Smooth muscle cell (in vitro differentiated cells): ENCODE results near the gene TPP2. TPM values are rescaled to one million over a fixed set of nuclear protein-coding genes. Genes with fewer than 3 reads are reported as not detected.
A peak's percentile ranks its signal among the peaks of the same experiment; 100 is the strongest.

Experiments
- DNase-seq: peaks from one replicate; lab custom pipeline; 2025; ENCODE audit not compliant: unreplicated experiment; lab: John Stamatoyannopoulos, UW
- H2AFZ ChIP-seq: fragments of 200-600 bp; sonication (generic); 2 replicates; pipeline ENCODE4 v1.6.0; 2016; ENCODE audit warnings: antibody characterized with exemption, low read depth, mild to moderate bottlenecking
- H3F3A ChIP-seq: fragments of 200-600 bp; sonication (generic); 2 replicates; pipeline ENCODE4 v1.6.0; 2017; ENCODE audit warnings: antibody characterized with exemption, low read depth
- H3K27ac ChIP-seq: fragments of 200-600 bp; sonication (generic); 2 replicates; pipeline ENCODE4 v1.5.1; 2016; ENCODE audit warnings: low read depth, mild to moderate bottlenecking
- H3K27me3 ChIP-seq: fragments of 200-600 bp; sonication (generic); 2 replicates; pipeline ENCODE4 v1.6.1; 2016; ENCODE audit warnings: low read depth, mild to moderate bottlenecking
- H3K36me3 ChIP-seq: fragments of 200-600 bp; sonication (generic); 2 replicates; pipeline ENCODE4 v1.5.1; 2016; ENCODE audit warnings: low read depth
- H3K4me1 ChIP-seq: fragments of 200-600 bp; sonication (generic); 2 replicates; pipeline ENCODE4 v1.5.1; 2016; ENCODE audit warnings: low read depth
- H3K4me2 ChIP-seq: fragments of 200-600 bp; sonication (generic); 2 replicates; pipeline ENCODE4 v1.6.0; 2016; ENCODE audit warnings: mild to moderate bottlenecking
- H3K4me3 ChIP-seq: fragments of 200-600 bp; sonication (generic); 2 replicates; pipeline ENCODE4 v1.5.1; 2016; ENCODE audit warnings: mild to moderate bottlenecking
- H3K79me2 ChIP-seq: fragments of 200-600 bp; sonication (generic); 2 replicates; pipeline ENCODE4 v1.6.0; 2016; ENCODE audit warnings: low read depth, mild to moderate bottlenecking
- H3K9ac ChIP-seq: fragments of 200-600 bp; sonication (generic); 2 replicates; pipeline ENCODE4 v1.6.0; 2016; ENCODE audit warnings: low read depth
- H3K9me3 ChIP-seq: fragments of 200-600 bp; sonication (generic); replicated peaks from 2 replicates; pipeline ENCODE4 v1.5.1; 2016; ENCODE audit warnings: low read depth
- H4K20me1 ChIP-seq: fragments of 200-600 bp; sonication (generic); 2 replicates; pipeline ENCODE4 v1.6.0; 2016; ENCODE audit warnings: low read depth
- WGBS: methylation state at CpG from one replicate; pipeline ENCODE4 v1.1.7; 2016; ENCODE audit warnings: low lambda C conversion rate; 5-methylcytosine and 5-hydroxymethylcytosine counted together
- polyA plus RNA-seq: library from polyadenylated mRNA; unstranded; fragments of >200 nt; fragmentation: Nextera tagmentation; extraction: Ambion mirVana; gene quantifications from 2 replicates; pipeline ENCODE4 v1.2.1, GENCODE V29; 2016
- total RNA-seq: library from RNA; depleted of rRNA; stranded (reverse); fragments of >200 nt; gene quantifications from 2 replicates; pipeline ENCODE4 v1.2.3, GENCODE V29; 2014
- TF ChIP-seq, protein P1 (sequence below): fragments of 200-600 bp; sonication (generic); IDR thresholded peaks from 2 replicates; pipeline ENCODE4 v1.5.1; 2017; ENCODE audit warnings: borderline replicate concordance, mild to moderate bottlenecking, antibody characterized with exemption; ENCODE audit not compliant: insufficient read depth, poor library complexity, severe bottlenecking

TPP2 gene
- total and polyA plus RNA-seq, 2 experiments from 2014 or later = 13.0 to 38.7 TPM

DNA sequence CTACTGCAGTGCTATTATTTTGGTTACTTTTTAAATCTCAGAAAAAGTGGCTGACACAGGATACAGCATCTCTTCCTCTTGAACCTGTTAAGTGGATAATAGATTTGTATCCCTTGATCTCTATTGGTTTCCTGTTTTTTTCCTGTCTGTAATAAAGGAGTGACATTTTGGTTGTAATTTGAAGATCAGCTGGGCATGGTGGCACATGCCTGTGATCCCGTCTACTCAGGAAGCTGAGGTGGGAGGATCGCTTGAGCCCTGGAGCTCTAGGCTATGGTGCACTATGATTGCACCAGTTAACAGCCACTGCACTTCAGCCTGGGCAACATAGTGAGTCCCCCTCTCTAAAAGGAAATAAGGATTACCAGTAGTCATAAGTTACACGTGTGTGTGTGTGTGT lies 51.3 kb downstream of the TPP2 start:
- WGBS = 86% methylated on average over 3 of the region's 3 CpGs

DNA sequence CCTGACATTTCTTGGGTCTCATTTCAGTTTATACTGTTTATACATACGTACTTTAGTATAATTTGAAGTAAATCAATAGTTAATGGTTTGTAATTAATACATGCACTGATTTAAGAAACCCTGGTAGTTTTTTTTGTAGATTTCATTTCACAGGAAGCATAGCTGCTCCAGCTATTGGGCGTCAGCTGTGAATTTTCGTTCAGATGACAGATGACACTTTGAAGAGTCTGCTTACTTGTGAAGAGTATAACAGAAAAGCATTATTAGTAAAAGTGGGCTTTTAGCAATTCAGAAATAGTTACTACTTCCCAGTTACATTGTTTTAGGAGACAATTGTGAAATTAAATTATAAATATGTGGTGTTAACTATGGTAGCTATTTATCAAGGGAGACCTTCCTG lies 53.7 kb downstream of the TPP2 start:
- H3F3A ChIP-seq = peaks cover 4% of the 10 kb centered on the region
- WGBS = 96% methylated on average over 3 of the region's 3 CpGs
- no peaks in the 10 kb centered on the region for H3K79me2 ChIP-seq
- H3K4me2 ChIP-seq = no peak overlapping the region
- no peak overlapping the region for H3K9ac ChIP-seq
- H3K4me1 ChIP-seq = peaks cover 6% of the 10 kb centered on the region
- H3K36me3 ChIP-seq = peaks cover 18% of the 10 kb centered on the region
- no peak for DNase-seq
- no peaks in the 10 kb centered on the region for H4K20me1 ChIP-seq
- peak overlapping the region; percentile 64 for H3K27ac ChIP-seq
- no peak overlapping the region for H3K4me3 ChIP-seq
- H2AFZ ChIP-seq = no peak overlapping the region
- no peaks in the 10 kb centered on the region for H3K27me3 ChIP-seq
- TF ChIP-seq, protein P1, sequence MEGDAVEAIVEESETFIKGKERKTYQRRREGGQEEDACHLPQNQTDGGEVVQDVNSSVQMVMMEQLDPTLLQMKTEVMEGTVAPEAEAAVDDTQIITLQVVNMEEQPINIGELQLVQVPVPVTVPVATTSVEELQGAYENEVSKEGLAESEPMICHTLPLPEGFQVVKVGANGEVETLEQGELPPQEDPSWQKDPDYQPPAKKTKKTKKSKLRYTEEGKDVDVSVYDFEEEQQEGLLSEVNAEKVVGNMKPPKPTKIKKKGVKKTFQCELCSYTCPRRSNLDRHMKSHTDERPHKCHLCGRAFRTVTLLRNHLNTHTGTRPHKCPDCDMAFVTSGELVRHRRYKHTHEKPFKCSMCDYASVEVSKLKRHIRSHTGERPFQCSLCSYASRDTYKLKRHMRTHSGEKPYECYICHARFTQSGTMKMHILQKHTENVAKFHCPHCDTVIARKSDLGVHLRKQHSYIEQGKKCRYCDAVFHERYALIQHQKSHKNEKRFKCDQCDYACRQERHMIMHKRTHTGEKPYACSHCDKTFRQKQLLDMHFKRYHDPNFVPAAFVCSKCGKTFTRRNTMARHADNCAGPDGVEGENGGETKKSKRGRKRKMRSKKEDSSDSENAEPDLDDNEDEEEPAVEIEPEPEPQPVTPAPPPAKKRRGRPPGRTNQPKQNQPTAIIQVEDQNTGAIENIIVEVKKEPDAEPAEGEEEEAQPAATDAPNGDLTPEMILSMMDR = no peak
- no peaks in the 10 kb centered on the region for H3K9me3 ChIP-seq

More for the DNA sequence above, 51.3 kb downstream of the TPP2 start:
- H3K27me3 ChIP-seq = no peaks in the 10 kb centered on the region
- H3K79me2 ChIP-seq = no peaks in the 10 kb centered on the region
- DNase-seq = no peak
- no peaks in the 10 kb centered on the region for H3K9me3 ChIP-seq
- H4K20me1 ChIP-seq = no peaks in the 10 kb centered on the region
- H3K36me3 ChIP-seq = peaks cover 27% of the 10 kb centered on the region
- TF ChIP-seq, protein P1 = no peak
- no peak overlapping the region for H3K27ac ChIP-seq
- peaks cover 4% of the 10 kb centered on the region for H3F3A ChIP-seq
- no peak overlapping the region for H3K4me3 ChIP-seq
- H3K4me2 ChIP-seq = no peak overlapping the region
- H3K9ac ChIP-seq = no peak overlapping the region
- no peak overlapping the region for H2AFZ ChIP-seq
- peaks cover 6% of the 10 kb centered on the region for H3K4me1 ChIP-seq

DNA sequence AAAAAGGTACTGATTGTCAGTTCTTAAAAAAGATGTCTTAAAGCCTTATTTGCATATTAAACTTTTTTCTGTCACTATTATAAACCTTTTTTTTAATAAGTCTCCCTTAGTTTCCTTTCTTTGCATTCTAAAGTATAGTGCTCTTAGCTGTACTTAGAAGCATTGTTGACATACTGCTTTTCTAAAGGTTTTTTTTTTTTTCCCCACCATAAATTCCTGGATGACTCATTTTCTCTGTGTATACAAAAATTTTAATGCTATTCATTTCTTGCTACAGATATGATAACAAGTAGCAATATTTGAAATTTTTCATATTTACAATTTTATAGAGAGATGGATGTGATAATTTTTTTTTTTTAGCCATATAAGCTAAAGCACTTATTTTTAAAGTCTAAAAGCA lies 54.6 kb downstream of the TPP2 start:
- Histone ChIP-seq H3F3A (peaks cover 4% of the 10 kb centered on the region), H3K27me3 (no peaks in the 10 kb centered on the region), H4K20me1 (no peaks in the 10 kb centered on the region), H3K36me3 (peaks cover 12% of the 10 kb centered on the region), H3K9ac (no peak overlapping the region), H3K79me2 (no peaks in the 10 kb centered on the region), H3K4me1 (peaks cover 6% of the 10 kb centered on the region), H3K27ac (peak overlapping the region; percentile 64), H3K9me3 (no peaks in the 10 kb centered on the region), H2AFZ (no peak overlapping the region), H3K4me2 (peak overlapping the region; percentile 76), H3K4me3 (peak overlapping the region; percentile 4)
- no peak for DNase-seq
- TF ChIP-seq, protein P1 = no peak

DNA sequence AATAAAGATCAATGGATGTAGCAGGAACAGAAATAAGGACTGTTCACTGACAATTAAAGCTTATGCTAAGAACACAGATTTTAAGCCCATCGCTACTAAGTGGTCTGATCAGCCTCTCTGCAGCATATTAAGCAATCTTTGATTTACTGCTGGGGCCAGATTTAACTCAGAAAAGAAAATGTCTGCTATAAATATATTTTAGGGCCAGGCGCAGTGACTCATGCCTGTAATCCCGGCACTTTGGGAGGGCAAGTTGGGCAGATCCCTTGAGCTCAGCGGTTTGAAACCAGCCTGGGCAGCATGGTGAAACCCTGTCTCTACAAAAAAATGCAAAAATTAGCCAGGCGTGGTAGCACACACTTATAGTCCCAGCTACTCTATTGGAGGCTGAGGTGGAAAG lies 55.1 kb downstream of the TPP2 start:
- H3K4me3 ChIP-seq = peak overlapping the region; percentile 4
- peak overlapping the region; percentile 64 for H3K27ac ChIP-seq
- peak overlapping the region; percentile 76 for H3K4me2 ChIP-seq
- TF ChIP-seq, protein P1 = no peak
- H3K9ac ChIP-seq = no peak overlapping the region
- no peak overlapping the region for H2AFZ ChIP-seq
- no peaks in the 10 kb centered on the region for H3K27me3 ChIP-seq
- no peaks in the 10 kb centered on the region for H3K9me3 ChIP-seq
- H4K20me1 ChIP-seq = no peaks in the 10 kb centered on the region
- peaks cover 6% of the 10 kb centered on the region for H3K4me1 ChIP-seq
- WGBS = 26% methylated on average over 5 of the region's 5 CpGs
- peak; percentile 4 for DNase-seq
- peaks cover 4% of the 10 kb centered on the region for H3F3A ChIP-seq
- peaks cover 7% of the 10 kb centered on the region for H3K36me3 ChIP-seq
- no peaks in the 10 kb centered on the region for H3K79me2 ChIP-seq
